T-helper 2 cell treated with Interferon-gamma antibody and Interleukin-4, amounts not matched to agents 5 μg/mL and 100 μg/mL, for 36 hours (primary cell): Measurements from ENCODE around the gene TXNDC8.

Source experiments
- DNase-seq: peaks from one replicate; pipeline ENCODE4 v3.0.0; 2021; ENCODE audit warnings: low spot score
- H3K27ac Mint-ChIP-seq: one replicate; pipeline ENCODE4 v1.8.0; 2021; ENCODE audit warnings: mild to moderate bottlenecking, mixed read lengths
- H3K27me3 Mint-ChIP-seq: one replicate; pipeline ENCODE4 v1.8.0; 2021; ENCODE audit warnings: low read depth, mixed read lengths
- H3K36me3 Mint-ChIP-seq: one replicate; pipeline ENCODE4 v1.8.0; 2021; ENCODE audit warnings: low read depth, mixed read lengths
- H3K4me1 Mint-ChIP-seq: one replicate; pipeline ENCODE4 v1.8.0; 2021; ENCODE audit warnings: low read depth, mixed read lengths
- H3K4me3 Mint-ChIP-seq: one replicate; pipeline ENCODE4 v1.8.0; 2022; ENCODE audit warnings: mild to moderate bottlenecking, moderate library complexity, mixed read lengths
- H3K9me3 Mint-ChIP-seq: one replicate; pipeline ENCODE4 v1.8.0; 2021; ENCODE audit warnings: mixed read lengths

The TXNDC8 gene

GRCh38 chr9:110255463-110256379 is 81.9 kb downstream of the TXNDC8 start:
- Mint-ChIP-seq H3K27ac (peak overlapping the region; percentile 100), H3K4me1 (peaks cover 48% of the 10 kb centered on the region), H3K27me3 (peaks cover 2% of the 10 kb centered on the region), H3K36me3 (peaks cover 18% of the 10 kb centered on the region), H3K9me3 (no peaks in the 10 kb centered on the region), H3K4me3 (peak overlapping the region; percentile 98)
- DNase-seq, result peak; percentile 71

DNA sequence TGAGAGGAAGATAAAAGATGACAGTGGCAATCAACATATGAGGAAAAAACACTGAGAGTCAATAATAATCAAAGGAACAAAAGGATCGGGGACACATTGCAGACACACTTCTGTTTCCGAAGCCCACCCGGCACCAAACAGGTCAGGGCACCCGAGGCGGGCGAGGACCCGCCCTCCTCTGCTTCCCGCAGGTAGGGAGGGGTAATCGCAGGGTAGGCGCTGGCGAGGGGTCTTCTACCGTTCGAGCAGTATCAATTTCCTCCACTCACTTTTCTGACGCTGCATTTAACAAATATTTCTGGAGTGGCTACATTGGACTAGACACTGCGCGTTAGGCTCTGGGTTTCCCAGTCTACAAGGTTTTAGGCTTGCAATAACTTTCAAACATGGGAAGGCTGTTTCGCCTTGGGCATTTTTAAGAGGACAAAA is 82.6 kb downstream of the TXNDC8 start:
- H3K4me3 Mint-ChIP-seq, result peak overlapping the region; percentile 98
- H3K27me3 Mint-ChIP-seq, result no peaks in the 10 kb centered on the region
- peaks cover 52% of the 10 kb centered on the region for H3K4me1 Mint-ChIP-seq
- no peak for DNase-seq
- H3K9me3 Mint-ChIP-seq, result no peaks in the 10 kb centered on the region
- peak overlapping the region; percentile 100 for H3K27ac Mint-ChIP-seq
- H3K36me3 Mint-ChIP-seq, result peaks cover 23% of the 10 kb centered on the region

DNA sequence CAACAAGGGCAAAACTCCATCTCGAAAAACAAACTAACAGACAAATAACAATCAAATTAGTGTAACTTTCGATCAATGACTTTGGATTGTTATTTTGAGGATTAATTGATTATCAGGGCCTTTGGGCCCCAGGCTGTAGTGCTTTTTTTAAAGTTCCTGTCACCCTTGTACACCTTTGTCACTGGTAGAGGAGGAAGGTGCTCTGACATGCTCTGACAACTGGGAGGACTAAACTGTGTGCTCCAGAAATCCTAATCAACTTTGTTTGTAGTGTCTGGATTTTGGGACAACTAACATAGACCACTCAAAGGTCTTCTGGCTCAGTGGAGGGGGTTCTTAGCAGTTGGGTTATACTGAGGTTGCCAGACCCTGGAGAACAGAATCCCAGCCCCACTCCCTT is 83.2 kb downstream of the TXNDC8 start:
- Mint-ChIP-seq H3K27me3 (no peaks in the 10 kb centered on the region), H3K9me3 (no peaks in the 10 kb centered on the region), H3K27ac (peak overlapping the region; percentile 100), H3K36me3 (peaks cover 26% of the 10 kb centered on the region), H3K4me1 (peaks cover 52% of the 10 kb centered on the region), H3K4me3 (peak overlapping the region; percentile 98)
- DNase-seq, result no peak
